ENCODE data around the gene ATP6V1G3. TPM values are rescaled to one million over a fixed set of nuclear protein-coding genes. Genes with fewer than 3 reads are reported as not detected.

ATP6V1G3 gene
- total RNA-seq, 1 donor from 2014 or later, result not detected

GRCh38 chr1:198574325-198574724 lies 33.8 kb upstream of the ATP6V1G3 start:
- Mint-ChIP-seq H3K36me3 (ENCODE audit: low read depth, unreplicated experiment) (no peaks in the 10 kb centered on the region), H3K4me3 (ENCODE audit: unreplicated experiment) (no peak overlapping the region), H3K4me1 (ENCODE audit: low read depth, unreplicated experiment) (peaks cover 2% of the 10 kb centered on the region), H3K27me3 (ENCODE audit: low read depth, unreplicated experiment) (no peaks in the 10 kb centered on the region), H3K9me3 (ENCODE audit: unreplicated experiment) (no peaks in the 10 kb centered on the region), H3K27ac (ENCODE audit: unreplicated experiment) (no peak overlapping the region)
- H3K27me3 ChIP-seq (ENCODE audit: insufficient read depth, low read length), result no peaks in the 10 kb centered on the region
- no peak overlapping the region for H3K27ac ChIP-seq (ENCODE audit: low read depth, low read length)
- FAIRE-seq (no peak), DNase-seq (ENCODE audit: low read depth) (no peak)
- TF ChIP-seq EZH2 (IDR thresholded peaks at IDR 0.05; ENCODE audit: insufficient read depth, low read length), result no peak
- TF ChIP-seq, protein P1, sequence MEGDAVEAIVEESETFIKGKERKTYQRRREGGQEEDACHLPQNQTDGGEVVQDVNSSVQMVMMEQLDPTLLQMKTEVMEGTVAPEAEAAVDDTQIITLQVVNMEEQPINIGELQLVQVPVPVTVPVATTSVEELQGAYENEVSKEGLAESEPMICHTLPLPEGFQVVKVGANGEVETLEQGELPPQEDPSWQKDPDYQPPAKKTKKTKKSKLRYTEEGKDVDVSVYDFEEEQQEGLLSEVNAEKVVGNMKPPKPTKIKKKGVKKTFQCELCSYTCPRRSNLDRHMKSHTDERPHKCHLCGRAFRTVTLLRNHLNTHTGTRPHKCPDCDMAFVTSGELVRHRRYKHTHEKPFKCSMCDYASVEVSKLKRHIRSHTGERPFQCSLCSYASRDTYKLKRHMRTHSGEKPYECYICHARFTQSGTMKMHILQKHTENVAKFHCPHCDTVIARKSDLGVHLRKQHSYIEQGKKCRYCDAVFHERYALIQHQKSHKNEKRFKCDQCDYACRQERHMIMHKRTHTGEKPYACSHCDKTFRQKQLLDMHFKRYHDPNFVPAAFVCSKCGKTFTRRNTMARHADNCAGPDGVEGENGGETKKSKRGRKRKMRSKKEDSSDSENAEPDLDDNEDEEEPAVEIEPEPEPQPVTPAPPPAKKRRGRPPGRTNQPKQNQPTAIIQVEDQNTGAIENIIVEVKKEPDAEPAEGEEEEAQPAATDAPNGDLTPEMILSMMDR (IDR thresholded peaks at IDR 0.05; ENCODE audit: insufficient read depth, low read depth, low read length), result no peak
- H3K36me3 ChIP-seq (ENCODE audit: insufficient read depth, low read length), result no peaks in the 10 kb centered on the region
- no peaks in the 10 kb centered on the region for H3K9me3 ChIP-seq (ENCODE audit: insufficient read depth, low read depth, low read length)
- no peak overlapping the region for H2AFZ ChIP-seq (ENCODE audit: low read depth, low read length)
- H3K4me3 ChIP-seq (ENCODE audit: insufficient read depth, low read depth, low read length), result no peak overlapping the region
- H3K4me2 ChIP-seq (ENCODE audit: low read length), result no peak overlapping the region
- H4K20me1 ChIP-seq (ENCODE audit: insufficient read depth, low read length), result no peaks in the 10 kb centered on the region
- H3K9ac ChIP-seq (ENCODE audit: low read length), result no peak overlapping the region
- H3K79me2 ChIP-seq (ENCODE audit: insufficient read depth, low read length), result no peaks in the 10 kb centered on the region
- H3K4me1 ChIP-seq (ENCODE audit: insufficient read depth, low read length), result peaks cover 3% of the 10 kb centered on the region

DNA sequence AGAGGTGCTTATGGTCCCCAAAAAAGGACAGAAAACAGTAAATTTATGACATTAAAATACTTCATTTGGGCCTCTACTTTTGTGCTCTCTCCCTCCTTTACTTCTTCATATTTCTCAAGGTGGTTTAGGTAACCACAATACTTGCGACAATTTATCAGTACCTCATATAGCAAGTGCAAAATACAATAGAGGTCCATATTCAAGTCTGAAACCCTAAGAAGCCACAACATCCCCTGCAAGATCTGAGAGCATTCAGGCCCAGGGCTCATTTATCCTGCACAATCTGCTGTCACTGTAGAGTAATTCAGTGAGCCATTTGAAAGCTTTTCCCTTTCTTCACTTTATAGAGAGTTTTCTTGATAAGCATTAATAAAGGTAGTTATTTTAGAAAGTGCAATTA lies 24.2 kb upstream of the ATP6V1G3 start:
- no peak overlapping the region for H3K4me3 Mint-ChIP-seq (ENCODE audit: unreplicated experiment)
- no peaks in the 10 kb centered on the region for H4K20me1 ChIP-seq (ENCODE audit: insufficient read depth, low read length)
- TF ChIP-seq EZH2 (IDR thresholded peaks at IDR 0.05; ENCODE audit: insufficient read depth, low read length), result no peak
- TF ChIP-seq, protein P1 (IDR thresholded peaks at IDR 0.05; ENCODE audit: insufficient read depth, low read depth, low read length), result no peak
- FAIRE-seq (no peak), DNase-seq (ENCODE audit: low read depth) (no peak)
- no peak overlapping the region for H3K9ac ChIP-seq (ENCODE audit: low read length)
- no peak overlapping the region for H3K27ac Mint-ChIP-seq (ENCODE audit: unreplicated experiment)
- no peaks in the 10 kb centered on the region for H3K9me3 ChIP-seq (ENCODE audit: insufficient read depth, low read depth, low read length)
- no peaks in the 10 kb centered on the region for H3K27me3 ChIP-seq (ENCODE audit: insufficient read depth, low read length)
- peaks cover 3% of the 10 kb centered on the region for H3K4me1 Mint-ChIP-seq (ENCODE audit: low read depth, unreplicated experiment)
- H2AFZ ChIP-seq (ENCODE audit: low read depth, low read length), result no peak overlapping the region
- no peaks in the 10 kb centered on the region for H3K79me2 ChIP-seq (ENCODE audit: insufficient read depth, low read length)
- H3K36me3 ChIP-seq (ENCODE audit: insufficient read depth, low read length), result no peaks in the 10 kb centered on the region
- no peak overlapping the region for H3K27ac ChIP-seq (ENCODE audit: low read depth, low read length)
- H3K4me1 ChIP-seq (ENCODE audit: insufficient read depth, low read length), result no peaks in the 10 kb centered on the region
- H3K4me2 ChIP-seq (ENCODE audit: low read length), result no peak overlapping the region
- no peaks in the 10 kb centered on the region for H3K9me3 Mint-ChIP-seq (ENCODE audit: unreplicated experiment)
- H3K4me3 ChIP-seq (ENCODE audit: insufficient read depth, low read depth, low read length), result no peak overlapping the region
- no peaks in the 10 kb centered on the region for H3K27me3 Mint-ChIP-seq (ENCODE audit: low read depth, unreplicated experiment)
- no peaks in the 10 kb centered on the region for H3K36me3 Mint-ChIP-seq (ENCODE audit: low read depth, unreplicated experiment)

DNA sequence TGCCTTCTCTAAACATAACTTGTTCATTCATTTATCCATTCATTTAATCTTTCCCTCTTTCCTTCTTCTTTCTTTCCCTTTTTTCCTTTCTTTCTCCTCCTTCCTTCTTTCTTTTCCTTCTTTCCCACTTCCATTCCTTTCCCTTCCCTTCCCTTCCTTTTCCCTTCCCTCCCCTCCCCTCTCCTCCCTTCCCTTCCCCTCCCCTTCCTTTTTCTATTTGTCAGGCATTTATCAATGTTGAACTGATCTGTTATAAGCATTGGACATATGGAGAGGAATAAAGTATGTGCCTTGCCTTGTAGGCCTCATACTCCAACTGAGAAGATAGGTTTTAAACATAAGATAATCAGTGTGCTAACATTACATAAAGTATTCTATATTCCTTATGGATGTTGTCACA lies 23.7 kb upstream of the ATP6V1G3 start:
- H3K27me3 Mint-ChIP-seq (ENCODE audit: low read depth, unreplicated experiment), result no peaks in the 10 kb centered on the region
- no peak overlapping the region for H3K27ac Mint-ChIP-seq (ENCODE audit: unreplicated experiment)
- no peaks in the 10 kb centered on the region for H4K20me1 ChIP-seq (ENCODE audit: insufficient read depth, low read length)
- H2AFZ ChIP-seq (ENCODE audit: low read depth, low read length), result no peak overlapping the region
- FAIRE-seq (no peak), DNase-seq (ENCODE audit: low read depth) (no peak)
- no peak overlapping the region for H3K4me3 Mint-ChIP-seq (ENCODE audit: unreplicated experiment)
- H3K36me3 ChIP-seq (ENCODE audit: insufficient read depth, low read length), result no peaks in the 10 kb centered on the region
- H3K4me3 ChIP-seq (ENCODE audit: insufficient read depth, low read depth, low read length), result no peak overlapping the region
- no peak overlapping the region for H3K9ac ChIP-seq (ENCODE audit: low read length)
- no peaks in the 10 kb centered on the region for H3K4me1 ChIP-seq (ENCODE audit: insufficient read depth, low read length)
- H3K9me3 Mint-ChIP-seq (ENCODE audit: unreplicated experiment), result no peaks in the 10 kb centered on the region
- no peaks in the 10 kb centered on the region for H3K79me2 ChIP-seq (ENCODE audit: insufficient read depth, low read length)
- TF ChIP-seq, protein P1 (IDR thresholded peaks at IDR 0.05; ENCODE audit: insufficient read depth, low read depth, low read length), result no peak
- TF ChIP-seq EZH2 (IDR thresholded peaks at IDR 0.05; ENCODE audit: insufficient read depth, low read length), result no peak
- no peaks in the 10 kb centered on the region for H3K27me3 ChIP-seq (ENCODE audit: insufficient read depth, low read length)
- no peaks in the 10 kb centered on the region for H3K9me3 ChIP-seq (ENCODE audit: insufficient read depth, low read depth, low read length)
- H3K27ac ChIP-seq (ENCODE audit: low read depth, low read length), result no peak overlapping the region
- H3K4me2 ChIP-seq (ENCODE audit: low read length), result no peak overlapping the region
- H3K4me1 Mint-ChIP-seq (ENCODE audit: low read depth, unreplicated experiment), result peaks cover 3% of the 10 kb centered on the region
- no peaks in the 10 kb centered on the region for H3K36me3 Mint-ChIP-seq (ENCODE audit: low read depth, unreplicated experiment)
